ENCODE measurements around the gene ZNF333.

Gene ZNF333

DNA sequence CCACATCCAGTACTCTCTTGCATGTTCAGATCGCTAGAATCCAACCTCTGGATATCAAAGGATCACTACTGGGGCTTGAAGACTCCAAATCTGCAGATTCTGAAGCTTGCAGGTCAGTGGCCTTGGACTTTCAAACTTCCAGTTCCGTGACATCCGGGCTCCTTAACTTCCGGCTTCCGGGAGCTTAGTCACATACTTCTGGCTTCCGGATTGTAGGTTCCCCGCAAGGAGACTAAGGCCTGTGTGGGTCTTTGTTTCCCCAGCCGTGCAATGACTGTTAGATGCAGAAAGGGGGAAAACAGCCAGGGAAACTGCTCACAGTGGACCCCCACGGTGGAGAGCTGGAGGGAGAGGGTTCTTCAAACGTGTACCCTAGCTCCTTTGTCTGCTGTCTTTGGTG lies 41.4 kb downstream of the ZNF333 start:
- Histone ChIP-seq H3K9me2 (replicated peaks; ENCODE audit: control insufficient read depth, low read length) (no peaks in the 10 kb centered on the region), H3K27ac (ENCODE audit: low read depth, low read length) (no peak overlapping the region), H3K36me3 (ENCODE audit: control insufficient read depth, low read length) (no peaks in the 10 kb centered on the region), H3K79me2 (ENCODE audit: control insufficient read depth, low read length) (no peaks in the 10 kb centered on the region), H3K27me3 (ENCODE audit: control insufficient read depth, low read length) (no peaks in the 10 kb centered on the region), H3K4me1 (ENCODE audit: control insufficient read depth, low read length) (no peaks in the 10 kb centered on the region), H3K4me2 (ENCODE audit: low read length) (no peak overlapping the region), H3K9me3 (ENCODE audit: control insufficient read depth, insufficient read depth, low read length) (no peaks in the 10 kb centered on the region), H3K4me3 (ENCODE audit: low read length) (no peak overlapping the region), H4K20me1 (ENCODE audit: control insufficient read depth, insufficient read depth, low read depth, low read length) (no peaks in the 10 kb centered on the region), H3F3A (ENCODE audit: control insufficient read depth, insufficient read depth) (no peaks in the 10 kb centered on the region)
- TF ChIP-seq, protein P1, sequence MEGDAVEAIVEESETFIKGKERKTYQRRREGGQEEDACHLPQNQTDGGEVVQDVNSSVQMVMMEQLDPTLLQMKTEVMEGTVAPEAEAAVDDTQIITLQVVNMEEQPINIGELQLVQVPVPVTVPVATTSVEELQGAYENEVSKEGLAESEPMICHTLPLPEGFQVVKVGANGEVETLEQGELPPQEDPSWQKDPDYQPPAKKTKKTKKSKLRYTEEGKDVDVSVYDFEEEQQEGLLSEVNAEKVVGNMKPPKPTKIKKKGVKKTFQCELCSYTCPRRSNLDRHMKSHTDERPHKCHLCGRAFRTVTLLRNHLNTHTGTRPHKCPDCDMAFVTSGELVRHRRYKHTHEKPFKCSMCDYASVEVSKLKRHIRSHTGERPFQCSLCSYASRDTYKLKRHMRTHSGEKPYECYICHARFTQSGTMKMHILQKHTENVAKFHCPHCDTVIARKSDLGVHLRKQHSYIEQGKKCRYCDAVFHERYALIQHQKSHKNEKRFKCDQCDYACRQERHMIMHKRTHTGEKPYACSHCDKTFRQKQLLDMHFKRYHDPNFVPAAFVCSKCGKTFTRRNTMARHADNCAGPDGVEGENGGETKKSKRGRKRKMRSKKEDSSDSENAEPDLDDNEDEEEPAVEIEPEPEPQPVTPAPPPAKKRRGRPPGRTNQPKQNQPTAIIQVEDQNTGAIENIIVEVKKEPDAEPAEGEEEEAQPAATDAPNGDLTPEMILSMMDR (IDR thresholded peaks at IDR 0.05; ENCODE audit: low read depth, low read length, poor library complexity, severe bottlenecking) = no peak
- no peak for TF ChIP-seq EZH2phosphoT487 (IDR thresholded peaks at IDR 0.05; ENCODE audit: borderline replicate concordance, low read length)

DNA sequence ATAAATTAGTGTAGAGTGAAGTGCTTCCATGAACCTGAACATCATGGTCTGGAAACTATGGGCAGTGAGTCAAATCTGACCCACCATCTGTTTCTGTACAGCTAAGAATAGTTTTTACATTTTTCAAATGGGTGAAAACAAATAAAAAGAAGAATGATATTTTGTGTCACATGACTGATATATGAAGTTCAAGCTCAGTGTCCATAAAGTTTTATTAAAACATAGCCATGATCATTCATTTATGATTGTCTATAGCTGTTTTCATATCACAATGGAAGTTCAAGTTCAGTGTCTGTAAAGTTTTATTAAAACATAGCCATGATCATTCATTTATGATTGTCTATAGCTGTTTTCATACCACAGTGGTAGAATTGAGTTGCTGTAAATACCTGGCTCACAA lies 42.7 kb downstream of the ZNF333 start:
- Histone ChIP-seq H3K27ac (ENCODE audit: low read depth, low read length) (no peak overlapping the region), H3F3A (ENCODE audit: control insufficient read depth, insufficient read depth) (no peaks in the 10 kb centered on the region), H3K79me2 (ENCODE audit: control insufficient read depth, low read length) (no peaks in the 10 kb centered on the region), H3K4me1 (ENCODE audit: control insufficient read depth, low read length) (no peaks in the 10 kb centered on the region), H3K4me3 (ENCODE audit: low read length) (no peak overlapping the region), H4K20me1 (ENCODE audit: control insufficient read depth, insufficient read depth, low read depth, low read length) (no peaks in the 10 kb centered on the region), H3K9me2 (replicated peaks; ENCODE audit: control insufficient read depth, low read length) (no peaks in the 10 kb centered on the region), H3K9me3 (ENCODE audit: control insufficient read depth, insufficient read depth, low read length) (no peaks in the 10 kb centered on the region), H3K36me3 (ENCODE audit: control insufficient read depth, low read length) (no peaks in the 10 kb centered on the region), H3K27me3 (ENCODE audit: control insufficient read depth, low read length) (no peaks in the 10 kb centered on the region), H3K4me2 (ENCODE audit: low read length) (no peak overlapping the region)
- TF ChIP-seq, protein P1 (IDR thresholded peaks at IDR 0.05; ENCODE audit: low read depth, low read length, poor library complexity, severe bottlenecking) = no peak
- TF ChIP-seq EZH2phosphoT487 (IDR thresholded peaks at IDR 0.05; ENCODE audit: borderline replicate concordance, low read length) = no peak

DNA sequence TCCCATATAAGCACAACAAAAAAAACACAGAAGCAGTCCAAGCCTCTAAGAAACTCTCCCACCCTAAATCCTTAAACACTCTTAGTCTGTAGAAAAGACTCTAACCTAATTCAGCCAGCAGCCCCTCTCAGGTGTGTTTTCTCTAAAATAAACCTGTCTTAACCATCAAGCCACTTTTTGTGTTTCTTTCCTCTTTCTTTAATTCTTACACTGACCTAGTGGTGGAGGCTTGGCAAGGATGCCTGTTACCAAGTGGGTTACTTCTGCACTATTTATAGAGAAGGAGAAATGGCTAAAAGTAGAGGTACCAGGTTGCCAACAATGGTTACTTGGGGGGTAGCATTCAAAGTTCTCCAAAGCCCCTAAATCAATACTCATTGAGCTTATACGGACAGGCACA lies 43.7 kb downstream of the ZNF333 start:
- Histone ChIP-seq H3K9me3 (ENCODE audit: control insufficient read depth, insufficient read depth, low read length) (no peaks in the 10 kb centered on the region), H3F3A (ENCODE audit: control insufficient read depth, insufficient read depth) (no peaks in the 10 kb centered on the region), H3K27me3 (ENCODE audit: control insufficient read depth, low read length) (no peaks in the 10 kb centered on the region), H4K20me1 (ENCODE audit: control insufficient read depth, insufficient read depth, low read depth, low read length) (no peaks in the 10 kb centered on the region), H3K4me3 (ENCODE audit: low read length) (no peak overlapping the region), H3K9me2 (replicated peaks; ENCODE audit: control insufficient read depth, low read length) (no peaks in the 10 kb centered on the region), H3K27ac (ENCODE audit: low read depth, low read length) (no peak overlapping the region), H3K36me3 (ENCODE audit: control insufficient read depth, low read length) (no peaks in the 10 kb centered on the region), H3K4me2 (ENCODE audit: low read length) (no peak overlapping the region), H3K4me1 (ENCODE audit: control insufficient read depth, low read length) (no peaks in the 10 kb centered on the region), H3K79me2 (ENCODE audit: control insufficient read depth, low read length) (no peaks in the 10 kb centered on the region)
- TF ChIP-seq, protein P1 (IDR thresholded peaks at IDR 0.05; ENCODE audit: low read depth, low read length, poor library complexity, severe bottlenecking) = no peak
- no peak for TF ChIP-seq EZH2phosphoT487 (IDR thresholded peaks at IDR 0.05; ENCODE audit: borderline replicate concordance, low read length)

DNA sequence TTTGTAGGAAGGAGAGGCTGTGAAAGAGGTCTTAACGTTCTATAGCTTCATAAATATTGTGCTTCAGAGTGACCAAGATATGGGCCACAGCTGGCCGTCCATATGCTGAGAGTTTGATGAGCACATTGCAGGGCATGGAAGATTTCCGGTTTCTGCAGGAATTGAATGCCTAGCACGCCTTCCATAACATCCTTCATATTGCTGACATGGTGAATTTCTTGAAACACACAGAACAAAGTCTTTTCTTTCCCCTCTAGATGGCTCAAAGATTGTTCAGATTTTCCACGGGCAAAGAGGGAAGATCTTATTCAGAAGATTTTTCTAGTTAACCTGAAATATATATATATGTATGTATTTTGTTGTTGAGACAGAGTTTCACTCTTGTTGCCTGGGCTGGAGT lies 46.1 kb downstream of the ZNF333 start:
- no peak overlapping the region for H3K4me3 ChIP-seq (ENCODE audit: low read length)
- H3F3A ChIP-seq (ENCODE audit: control insufficient read depth, insufficient read depth) = no peaks in the 10 kb centered on the region
- no peak overlapping the region for H3K27ac ChIP-seq (ENCODE audit: low read depth, low read length)
- H3K4me1 ChIP-seq (ENCODE audit: control insufficient read depth, low read length) = no peaks in the 10 kb centered on the region
- TF ChIP-seq EZH2phosphoT487 (IDR thresholded peaks at IDR 0.05; ENCODE audit: borderline replicate concordance, low read length) = no peak
- TF ChIP-seq, protein P1 (IDR thresholded peaks at IDR 0.05; ENCODE audit: low read depth, low read length, poor library complexity, severe bottlenecking) = no peak
- no peaks in the 10 kb centered on the region for H4K20me1 ChIP-seq (ENCODE audit: control insufficient read depth, insufficient read depth, low read depth, low read length)
- no peaks in the 10 kb centered on the region for H3K27me3 ChIP-seq (ENCODE audit: control insufficient read depth, low read length)
- no peaks in the 10 kb centered on the region for H3K79me2 ChIP-seq (ENCODE audit: control insufficient read depth, low read length)
- no peak overlapping the region for H3K4me2 ChIP-seq (ENCODE audit: low read length)
- no peaks in the 10 kb centered on the region for H3K36me3 ChIP-seq (ENCODE audit: control insufficient read depth, low read length)
- H3K9me2 ChIP-seq (replicated peaks; ENCODE audit: control insufficient read depth, low read length) = no peaks in the 10 kb centered on the region
- no peaks in the 10 kb centered on the region for H3K9me3 ChIP-seq (ENCODE audit: control insufficient read depth, insufficient read depth, low read length)
